ENCODE data around the gene CCDC127. TPM values are rescaled to one million over a fixed set of nuclear protein-coding genes. Genes with fewer than 3 reads are reported as not detected.

The CCDC127 gene
- total and polyA plus RNA-seq, 2 of the 4 experiments (the other 2 are of a cell fraction): 3.2 to 3.9 TPM

- peaks cover 67% of the 10 kb centered on the region for H3K36me3 ChIP-seq (ENCODE audit: control insufficient read depth, insufficient read depth, low read length)
- no peak overlapping the region for H2BK20ac ChIP-seq (ENCODE audit: low read depth, low read length)
- no peak overlapping the region for H3K56ac ChIP-seq (ENCODE audit: extremely low read depth, insufficient read depth, low read length)
- intact Hi-C loops (cut with micrococcal nuclease) (no loop called here), in situ Hi-C loops (cut with MboI; ENCODE audit: low sequenced_read_pairs) (no loop called here), dilution Hi-C loops (cut with HindIII; ENCODE audit: low sequenced_read_pairs, unreplicated experiment) (no loop called here)
- ChIA-PET POLR2A (ENCODE audit: unreplicated experiment) (no interaction called here), CTCF (no interaction called here)
- no peak overlapping the region for H3K4me3 ChIP-seq (ENCODE audit: insufficient read depth, low read depth, low read length)
- no peak overlapping the region for H4K5ac ChIP-seq (ENCODE audit: low read depth, low read length)
- no peak overlapping the region for H2AFZ ChIP-seq (replicated peaks; ENCODE audit: low read length, poor library complexity)
- no peak overlapping the region for H3K4me2 ChIP-seq (ENCODE audit: low read depth, low read length)
- no peak overlapping the region for H2BK120ac ChIP-seq (ENCODE audit: low read depth, low read length)
- no peaks in the 10 kb centered on the region for H3K9me3 ChIP-seq (ENCODE audit: control insufficient read depth, insufficient read depth, low read length)
- peaks cover 12% of the 10 kb centered on the region for H4K20me1 ChIP-seq (ENCODE audit: insufficient read depth, low read length)
- no peak overlapping the region for H4K8ac ChIP-seq (ENCODE audit: low read depth in 2 of 2, low read length in 2 of 2)
- no peak overlapping the region for H2BK5ac ChIP-seq (ENCODE audit: low read depth, low read length, poor library complexity, severe bottlenecking)
- no peak overlapping the region for H3K14ac ChIP-seq (replicated peaks; ENCODE audit: low read depth, low read length)
- H3K9me1 ChIP-seq (ENCODE audit: insufficient read depth, low read length): no peaks in the 10 kb centered on the region; the same call in 1 of the 2 replicates
- H3K79me1 ChIP-seq (ENCODE audit: low read depth in 1 of 2, low read length in 2 of 2): peaks cover 26 to 29% of the 10 kb centered on the region in 2 experiments
- H3K9ac ChIP-seq (ENCODE audit: low read depth, low read length): no peak overlapping the region
- H3K23ac ChIP-seq (ENCODE audit: low read depth, low read length): no peak overlapping the region
- H3K27me3 ChIP-seq (ENCODE audit: control insufficient read depth, insufficient read depth, low read length): no peaks in the 10 kb centered on the region
- no peak for ATAC-seq (ENCODE audit: low read depth)
- no peak overlapping the region for H3K18ac ChIP-seq (ENCODE audit: low read depth, low read length)
- H4K91ac ChIP-seq (ENCODE audit: insufficient read depth, low read depth, low read length): no peak overlapping the region
- H2BK15ac ChIP-seq (ENCODE audit: low read depth, low read length): no peak overlapping the region
- H3K4ac ChIP-seq (ENCODE audit: low read depth, low read length): no peak overlapping the region
- TF ChIP-seq SMC3 (IDR thresholded peaks at IDR 0.05; ENCODE audit: low read depth, low read length): no peak
- TF ChIP-seq NFE2L2 (IDR thresholded peaks at IDR 0.05; ENCODE audit: low read depth, low read length): no peak
- no peak for TF ChIP-seq RCOR1 (IDR thresholded peaks at IDR 0.05; ENCODE audit: insufficient replicate concordance, low read length)
- TF ChIP-seq CTCF (conservative IDR thresholded peaks at IDR 0.05; ENCODE audit: low read depth, low read length): no peak
- no peak for TF ChIP-seq MXI1 (IDR thresholded peaks at IDR 0.05; ENCODE audit: borderline replicate concordance, low read depth, low read length)
- no peak for TF ChIP-seq POLR2A (IDR thresholded peaks at IDR 0.05; ENCODE audit: low read depth, low read length)
- no peak for TF ChIP-seq BHLHE40 (IDR thresholded peaks at IDR 0.05; ENCODE audit: low read depth, low read length)
- TF ChIP-seq MAZ (IDR thresholded peaks at IDR 0.05; ENCODE audit: borderline replicate concordance, low read depth, low read length): no peak
- TF ChIP-seq RFX5 (IDR thresholded peaks at IDR 0.05; ENCODE audit: low read depth, low read length): no peak
- no peak for TF ChIP-seq ELK1 (IDR thresholded peaks at IDR 0.05; ENCODE audit: borderline replicate concordance, low read depth, low read length)
- no peak for TF ChIP-seq CHD1 (IDR thresholded peaks at IDR 0.05; ENCODE audit: low read depth, low read length)
- no peak for TF ChIP-seq RAD21 (IDR thresholded peaks at IDR 0.05; ENCODE audit: low read length)
- no peak for TF ChIP-seq CEBPB (IDR thresholded peaks at IDR 0.05; ENCODE audit: low read depth, low read length)
- no peak for TF ChIP-seq FOS (IDR thresholded peaks at IDR 0.05; ENCODE audit: low read depth, low read length)
- TF ChIP-seq USF2 (IDR thresholded peaks at IDR 0.05; ENCODE audit: low read depth, low read length): no peak
- no peak for TF ChIP-seq MAFK (IDR thresholded peaks at IDR 0.05; ENCODE audit: low read depth, low read length)
- H2AK9ac ChIP-seq (replicated peaks; ENCODE audit: low read depth, low read length, poor library complexity): no peak overlapping the region
- no peaks in the 10 kb centered on the region for H3K4me1 ChIP-seq (ENCODE audit: control insufficient read depth, insufficient read depth, low read length)
- BruUV-seq (replicated peaks): no TSS peak
- no peak for DNase-seq
- H2AK5ac ChIP-seq (ENCODE audit: low read depth, low read length): no peak overlapping the region
- H3K27ac ChIP-seq (ENCODE audit: insufficient read depth, low read length): no peak overlapping the region
- WGBS, 2 experiments (ENCODE audit: extremely low coverage in 2 of 2, insufficient read length in 1 of 2): no CpG with 5 or more reads among the region's 3 CpGs
These were observed 10.9 kb upstream of the CCDC127 start for GRCh38 chr5:228886-229285.
